HepG2 (cell line): ENCODE measurements around the gene ART4. TPM values are rescaled to one million over a fixed set of nuclear protein-coding genes. Genes with fewer than 3 reads are reported as not detected.

Experiments used
- AGO2 ChIP-seq: fragments of 200-400 bp; formaldehyde crosslinking; optimal IDR thresholded peaks from 2 replicates; pipeline ENCODE3; 2017; ENCODE audit warnings: mild to moderate bottlenecking, low read depth, low read length, moderate library complexity
- FLYWCH1 ChIP-seq: sonication (generic); formaldehyde crosslinking; IDR thresholded peaks from 2 replicates; pipeline ENCODE4 v1.8.1; 2023; ENCODE audit warnings: mild to moderate bottlenecking, missing genetic modification reagents
- FOXO1 ChIP-seq: sonication (generic); formaldehyde crosslinking; IDR thresholded peaks from 2 replicates; pipeline ENCODE4 v1.4.0; 2020; ENCODE audit warnings: missing genetic modification reagents
- HDAC1 ChIP-seq: sonication (generic); formaldehyde crosslinking; IDR thresholded peaks from 2 replicates; pipeline ENCODE4 v1.5.1; 2020; ENCODE audit warnings: mild to moderate bottlenecking, missing genetic modification reagents
- HNRNPK ChIP-seq: fragments of 200-400 bp; formaldehyde crosslinking; IDR thresholded peaks from 2 replicates; pipeline ENCODE4 v1.6.1; 2018; ENCODE audit warnings: low read length, low read depth, moderate library complexity, mild to moderate bottlenecking; ENCODE audit not compliant: poor library complexity, severe bottlenecking
- MED8 ChIP-seq: sonication (generic); formaldehyde crosslinking; IDR thresholded peaks from 2 replicates; pipeline ENCODE4 v1.8.1; 2023; ENCODE audit warnings: mild to moderate bottlenecking, missing genetic modification reagents; ENCODE audit not compliant: insufficient replicate concordance
- NFYC ChIP-seq: IDR thresholded peaks from 2 replicates; pipeline ENCODE4 v1.6.1; 2016; ENCODE audit warnings: missing genetic modification reagents, missing compliant biosample characterization
- PAF1 ChIP-seq: IDR thresholded peaks from 2 replicates; pipeline ENCODE4 v1.6.1; 2016; ENCODE audit warnings: missing genetic modification reagents, missing compliant biosample characterization
- SMAD3 ChIP-seq: sonication (generic); formaldehyde crosslinking; IDR thresholded peaks from 2 replicates; pipeline ENCODE4 v1.4.0; 2020; ENCODE audit warnings: missing genetic modification reagents
- U2AF2 ChIP-seq: fragments of 200-400 bp; formaldehyde crosslinking; IDR thresholded peaks from 2 replicates; pipeline ENCODE4 v1.6.1; 2017; ENCODE audit warnings: low read depth, mild to moderate bottlenecking, low read length
- ZNF121 ChIP-seq: sonication (generic); formaldehyde crosslinking; IDR thresholded peaks from 2 replicates; pipeline ENCODE4 v1.5.0; 2020; ENCODE audit warnings: mild to moderate bottlenecking, missing genetic modification reagents
- polyA plus RNA-seq, 8 experiments: library from polyadenylated mRNA; depleted of rRNA in 3 of 8; stranded (reverse) in 7 of 8; unstranded in 1 of 8; fragments of >200 nt; fragmentation: Illumina TruSeq in 4 of 8; extraction: Trizol in 4 of 8; gene quantifications; 2 replicates each; pipeline versions ENCODE4 v1.2.1 to v1.2.3, GENCODE V29; 2011 to 2016; ENCODE audit warnings: low read depth in 4 of 8, missing spikeins in 1 of 8, mixed read lengths in 1 of 8; ENCODE audit not compliant: insufficient read depth in 1 of 8
- total RNA-seq, 5 experiments: library from RNA; depleted of rRNA; stranded (reverse); fragments of >200 nt; fragmentation: Illumina TruSeq; extraction: Trizol; gene quantifications; 2 replicates each; pipeline ENCODE4 v1.2.3, GENCODE V29; 2016; ENCODE audit warnings: low read depth in 1 of 5
- TF ChIP-seq, protein P1 (sequence below): sonication (generic); formaldehyde crosslinking; IDR thresholded peaks from 2 replicates; pipeline ENCODE4 v1.4.0; 2020; ENCODE audit warnings: mild to moderate bottlenecking, missing genetic modification reagents, borderline replicate concordance
- TF ChIP-seq, protein P2 (sequence below): sonication (generic); formaldehyde crosslinking; IDR thresholded peaks from 2 replicates; pipeline ENCODE4 v1.4.0; 2020; ENCODE audit warnings: missing genetic modification reagents, borderline replicate concordance
- TF ChIP-seq, protein P3 (sequence below): sonication (generic); formaldehyde crosslinking; IDR thresholded peaks from 2 replicates; pipeline ENCODE4 v1.5.1; 2020; ENCODE audit warnings: mild to moderate bottlenecking, missing genetic modification reagents
- TF ChIP-seq, protein P4 (sequence below): sonication (generic); formaldehyde crosslinking; IDR thresholded peaks from 2 replicates; pipeline ENCODE4 v1.4.0; 2020; ENCODE audit warnings: missing genetic modification reagents, borderline replicate concordance

Gene ART4
- total and polyA plus RNA-seq, 2 of the 13 experiments (the other 11 are each of a cell fraction or from before 2014, with no cell fraction given): 17.6 to 20.3 TPM

DNA sequence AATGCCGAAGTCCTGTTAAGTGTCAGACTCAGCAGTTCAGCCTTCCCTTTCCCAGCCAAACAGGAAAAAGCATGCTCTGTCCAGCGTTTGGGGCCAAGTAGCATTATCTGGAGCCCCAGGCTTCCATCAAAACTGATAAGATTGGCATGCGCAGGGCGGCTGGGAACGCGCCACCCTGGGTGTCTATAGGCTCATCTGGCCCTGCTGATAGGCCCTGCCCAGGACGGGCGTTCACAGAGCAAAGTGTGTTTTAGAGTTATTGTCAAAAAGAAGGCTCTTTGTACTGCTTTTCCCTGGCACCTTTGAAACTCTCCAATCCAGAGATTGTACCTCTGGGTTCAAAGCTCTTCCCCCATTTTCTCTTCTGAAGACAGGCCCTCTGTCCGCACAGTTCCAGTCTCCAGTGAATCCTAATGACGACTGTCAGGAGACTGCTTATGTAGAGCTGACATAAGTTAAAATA, at the start of gene ART4 (continued):
- TF ChIP-seq ZNF121 (CRISPR knock-in tag) (no peak), SMAD3 (CRISPR knock-in tag) (peak; percentile 35; the same call in 1 of the 2 replicates), HNRNPK (no peak), FLYWCH1 (CRISPR knock-in tag) (no peak), U2AF2 (no peak), PAF1 (CRISPR knock-in tag) (no peak), HDAC1 (CRISPR knock-in tag) (peak; percentile 51; the same call in 1 of the 2 replicates), FOXO1 (CRISPR knock-in tag) (no peak), NFYC (peak; percentile 51), MED8 (CRISPR knock-in tag) (no peak), AGO2 (no peak)
- TF ChIP-seq, protein P1, sequence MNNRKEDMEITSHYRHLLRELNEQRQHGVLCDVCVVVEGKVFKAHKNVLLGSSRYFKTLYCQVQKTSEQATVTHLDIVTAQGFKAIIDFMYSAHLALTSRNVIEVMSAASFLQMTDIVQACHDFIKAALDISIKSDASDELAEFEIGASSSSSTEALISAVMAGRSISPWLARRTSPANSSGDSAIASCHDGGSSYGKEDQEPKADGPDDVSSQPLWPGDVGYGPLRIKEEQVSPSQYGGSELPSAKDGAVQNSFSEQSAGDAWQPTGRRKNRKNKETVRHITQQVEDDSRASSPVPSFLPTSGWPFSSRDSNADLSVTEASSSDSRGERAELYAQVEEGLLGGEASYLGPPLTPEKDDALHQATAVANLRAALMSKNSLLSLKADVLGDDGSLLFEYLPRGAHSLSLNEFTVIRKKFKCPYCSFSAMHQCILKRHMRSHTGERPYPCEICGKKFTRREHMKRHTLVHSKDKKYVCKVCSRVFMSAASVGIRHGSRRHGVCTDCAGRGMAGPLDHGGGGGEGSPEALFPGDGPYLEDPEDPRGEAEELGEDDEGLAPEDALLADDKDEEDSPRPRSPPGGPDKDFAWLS (CRISPR knock-in tag): no peak
- TF ChIP-seq, protein P2, sequence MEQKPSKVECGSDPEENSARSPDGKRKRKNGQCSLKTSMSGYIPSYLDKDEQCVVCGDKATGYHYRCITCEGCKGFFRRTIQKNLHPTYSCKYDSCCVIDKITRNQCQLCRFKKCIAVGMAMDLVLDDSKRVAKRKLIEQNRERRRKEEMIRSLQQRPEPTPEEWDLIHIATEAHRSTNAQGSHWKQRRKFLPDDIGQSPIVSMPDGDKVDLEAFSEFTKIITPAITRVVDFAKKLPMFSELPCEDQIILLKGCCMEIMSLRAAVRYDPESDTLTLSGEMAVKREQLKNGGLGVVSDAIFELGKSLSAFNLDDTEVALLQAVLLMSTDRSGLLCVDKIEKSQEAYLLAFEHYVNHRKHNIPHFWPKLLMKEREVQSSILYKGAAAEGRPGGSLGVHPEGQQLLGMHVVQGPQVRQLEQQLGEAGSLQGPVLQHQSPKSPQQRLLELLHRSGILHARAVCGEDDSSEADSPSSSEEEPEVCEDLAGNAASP (CRISPR knock-in tag): no peak
- TF ChIP-seq, protein P3, sequence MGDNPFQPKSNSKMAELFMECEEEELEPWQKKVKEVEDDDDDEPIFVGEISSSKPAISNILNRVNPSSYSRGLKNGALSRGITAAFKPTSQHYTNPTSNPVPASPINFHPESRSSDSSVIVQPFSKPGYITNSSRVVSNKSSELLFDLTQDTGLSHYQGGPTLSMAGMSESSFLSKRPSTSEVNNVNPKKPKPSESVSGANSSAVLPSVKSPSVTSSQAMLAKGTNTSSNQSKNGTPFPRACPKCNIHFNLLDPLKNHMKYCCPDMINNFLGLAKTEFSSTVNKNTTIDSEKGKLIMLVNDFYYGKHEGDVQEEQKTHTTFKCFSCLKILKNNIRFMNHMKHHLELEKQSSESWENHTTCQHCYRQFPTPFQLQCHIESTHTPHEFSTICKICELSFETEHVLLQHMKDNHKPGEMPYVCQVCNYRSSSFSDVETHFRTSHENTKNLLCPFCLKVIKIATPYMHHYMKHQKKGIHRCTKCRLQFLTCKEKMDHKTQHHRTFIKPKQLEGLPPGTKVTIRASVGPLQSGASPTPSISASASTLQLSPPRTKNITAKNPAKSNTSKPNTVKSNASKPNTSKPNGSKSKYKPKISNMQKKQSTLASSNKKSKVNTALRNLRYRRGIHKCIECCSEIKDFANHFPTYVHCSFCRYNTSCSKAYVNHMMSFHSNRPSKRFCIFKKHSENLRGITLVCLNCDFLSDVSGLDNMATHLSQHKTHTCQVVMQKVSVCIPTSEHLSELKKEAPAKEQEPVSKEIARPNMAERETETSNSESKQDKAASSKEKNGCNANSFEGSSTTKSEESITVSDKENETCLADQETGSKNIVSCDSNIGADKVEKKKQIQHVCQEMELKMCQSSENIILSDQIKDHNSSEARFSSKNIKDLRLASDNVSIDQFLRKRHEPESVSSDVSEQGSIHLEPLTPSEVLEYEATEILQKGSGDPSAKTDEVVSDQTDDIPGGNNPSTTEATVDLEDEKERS: 0 out of 2 replicates have a peak, but pooled peaks have one; percentile 51
- TF ChIP-seq, protein P4, sequence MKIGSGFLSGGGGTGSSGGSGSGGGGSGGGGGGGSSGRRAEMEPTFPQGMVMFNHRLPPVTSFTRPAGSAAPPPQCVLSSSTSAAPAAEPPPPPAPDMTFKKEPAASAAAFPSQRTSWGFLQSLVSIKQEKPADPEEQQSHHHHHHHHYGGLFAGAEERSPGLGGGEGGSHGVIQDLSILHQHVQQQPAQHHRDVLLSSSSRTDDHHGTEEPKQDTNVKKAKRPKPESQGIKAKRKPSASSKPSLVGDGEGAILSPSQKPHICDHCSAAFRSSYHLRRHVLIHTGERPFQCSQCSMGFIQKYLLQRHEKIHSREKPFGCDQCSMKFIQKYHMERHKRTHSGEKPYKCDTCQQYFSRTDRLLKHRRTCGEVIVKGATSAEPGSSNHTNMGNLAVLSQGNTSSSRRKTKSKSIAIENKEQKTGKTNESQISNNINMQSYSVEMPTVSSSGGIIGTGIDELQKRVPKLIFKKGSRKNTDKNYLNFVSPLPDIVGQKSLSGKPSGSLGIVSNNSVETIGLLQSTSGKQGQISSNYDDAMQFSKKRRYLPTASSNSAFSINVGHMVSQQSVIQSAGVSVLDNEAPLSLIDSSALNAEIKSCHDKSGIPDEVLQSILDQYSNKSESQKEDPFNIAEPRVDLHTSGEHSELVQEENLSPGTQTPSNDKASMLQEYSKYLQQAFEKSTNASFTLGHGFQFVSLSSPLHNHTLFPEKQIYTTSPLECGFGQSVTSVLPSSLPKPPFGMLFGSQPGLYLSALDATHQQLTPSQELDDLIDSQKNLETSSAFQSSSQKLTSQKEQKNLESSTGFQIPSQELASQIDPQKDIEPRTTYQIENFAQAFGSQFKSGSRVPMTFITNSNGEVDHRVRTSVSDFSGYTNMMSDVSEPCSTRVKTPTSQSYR (CRISPR knock-in tag): no peak
